ENCODE results near the gene MRI1. TPM values are rescaled to one million over a fixed set of nuclear protein-coding genes. Genes with fewer than 3 reads are reported as not detected.

MRI1 gene
- total and polyA plus RNA-seq, 2 of the 4 experiments (the other 2 are of a cell fraction): 26.7 to 37.6 TPM

Small RNAs within 50 kb of the gene (microRNA-seq; reads per million reads assigned to microRNA genes)
- gene RN7SL619P (ENCODE audit: insufficient read depth, insufficient read length): not detected

Small RNAs within 50 kb of the gene (small RNA-seq; reads per million reads assigned to genes)
- gene RN7SL619P: 0 reads per million in 5 experiments

Other genes starting within 250 kb of the MRI1 start
- 61.3 and 68.3 TPM in 2 replicates for gene C19orf53, start 9.9 kb downstream of the MRI1 start, total RNA-seq (2012; rRNA removed)
- gene C19orf53, start 9.9 kb downstream of the MRI1 start, polyA plus RNA-seq (2012; rRNA removed): 290 and 349 TPM in 2 replicates
- 1.9 and 2.2 TPM in 2 replicates for gene ZSWIM4, start 30.9 kb downstream of the MRI1 start, total RNA-seq (2012; rRNA removed)
- 6.2 and 7.6 TPM in 2 replicates for gene ZSWIM4, start 30.9 kb downstream of the MRI1 start, polyA plus RNA-seq (2012; rRNA removed)
- not detected in 2 replicates for gene NANOS3, start 112.6 kb downstream of the MRI1 start, total RNA-seq (2012; rRNA removed)
- gene NANOS3, start 112.6 kb downstream of the MRI1 start, polyA plus RNA-seq (2012; rRNA removed): 0.63 and 0.85 TPM in 2 replicates
- gene BRME1, start 141.6 kb downstream of the MRI1 start, total RNA-seq (2012; rRNA removed): 0.18 and 0.28 TPM in 2 replicates
- 0.38 and 0.56 TPM in 2 replicates for gene BRME1, start 141.6 kb downstream of the MRI1 start, polyA plus RNA-seq (2012; rRNA removed)
- 3.9 and 4.1 TPM in 2 replicates for gene CC2D1A, start 141.7 kb downstream of the MRI1 start, total RNA-seq (2012; rRNA removed)
- 12.4 and 14.7 TPM in 2 replicates for gene CC2D1A, start 141.7 kb downstream of the MRI1 start, polyA plus RNA-seq (2012; rRNA removed)
- under 0.01 TPM in 2 replicates for gene PODNL1, start 173.9 kb downstream of the MRI1 start, total RNA-seq (2012; rRNA removed)
- 2.3 and 2.4 TPM in 2 replicates for gene PODNL1, start 173.9 kb downstream of the MRI1 start, polyA plus RNA-seq (2012; rRNA removed)
- gene DCAF15, start 188.0 kb downstream of the MRI1 start, total RNA-seq (2012; rRNA removed): 6.8 and 7.5 TPM in 2 replicates
- 31.0 and 31.9 TPM in 2 replicates for gene DCAF15, start 188.0 kb downstream of the MRI1 start, polyA plus RNA-seq (2012; rRNA removed)
- 0.36 and 0.83 TPM in 2 replicates for gene RFX1, start 241.8 kb downstream of the MRI1 start, total RNA-seq (2012; rRNA removed)
- 3.1 TPM in 2 replicates for gene RFX1, start 241.8 kb downstream of the MRI1 start, polyA plus RNA-seq (2012; rRNA removed)

All from IMR-90 (cell line).